Measurements from ENCODE around the gene TRABD2B. TPM values are rescaled to one million over a fixed set of nuclear protein-coding genes. Genes with fewer than 3 reads are reported as not detected.

TRABD2B gene
- total RNA-seq, 1 donor from 2014 or later, result 1.4 TPM

DNA sequence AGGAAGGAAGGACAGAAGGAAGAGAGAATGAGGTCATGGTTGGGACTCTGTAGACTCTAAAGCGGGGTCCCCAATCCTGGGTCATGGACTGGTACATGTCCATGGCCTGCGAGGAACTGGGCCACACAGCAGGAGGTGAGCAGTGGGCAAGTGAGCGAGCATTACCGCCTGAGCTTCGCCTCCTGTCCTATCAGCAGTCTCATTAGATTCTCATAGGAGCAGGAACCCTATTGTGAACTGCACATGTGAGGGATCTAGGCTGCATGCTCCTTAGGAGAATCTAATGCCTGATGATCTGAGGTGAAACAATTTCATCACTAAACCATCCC lies 128.9 kb downstream of the TRABD2B start:
- Histone ChIP-seq H3K4me3 (no peak overlapping the region), H3K4me1 (peaks cover 14% of the 10 kb centered on the region), H3K36me3 (no peaks in the 10 kb centered on the region), H3K27ac (replicated peaks) (no peak overlapping the region), H3K27me3 (ENCODE audit: low read depth) (no peaks in the 10 kb centered on the region), H3K9me3 (replicated peaks) (no peaks in the 10 kb centered on the region)
- intact Hi-C loops (cut with micrococcal nuclease), result no loop called here
- TF ChIP-seq, protein P1, sequence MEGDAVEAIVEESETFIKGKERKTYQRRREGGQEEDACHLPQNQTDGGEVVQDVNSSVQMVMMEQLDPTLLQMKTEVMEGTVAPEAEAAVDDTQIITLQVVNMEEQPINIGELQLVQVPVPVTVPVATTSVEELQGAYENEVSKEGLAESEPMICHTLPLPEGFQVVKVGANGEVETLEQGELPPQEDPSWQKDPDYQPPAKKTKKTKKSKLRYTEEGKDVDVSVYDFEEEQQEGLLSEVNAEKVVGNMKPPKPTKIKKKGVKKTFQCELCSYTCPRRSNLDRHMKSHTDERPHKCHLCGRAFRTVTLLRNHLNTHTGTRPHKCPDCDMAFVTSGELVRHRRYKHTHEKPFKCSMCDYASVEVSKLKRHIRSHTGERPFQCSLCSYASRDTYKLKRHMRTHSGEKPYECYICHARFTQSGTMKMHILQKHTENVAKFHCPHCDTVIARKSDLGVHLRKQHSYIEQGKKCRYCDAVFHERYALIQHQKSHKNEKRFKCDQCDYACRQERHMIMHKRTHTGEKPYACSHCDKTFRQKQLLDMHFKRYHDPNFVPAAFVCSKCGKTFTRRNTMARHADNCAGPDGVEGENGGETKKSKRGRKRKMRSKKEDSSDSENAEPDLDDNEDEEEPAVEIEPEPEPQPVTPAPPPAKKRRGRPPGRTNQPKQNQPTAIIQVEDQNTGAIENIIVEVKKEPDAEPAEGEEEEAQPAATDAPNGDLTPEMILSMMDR (IDR thresholded peaks at IDR 0.05; ENCODE audit: borderline replicate concordance), result no peak
- no peak for DNase-seq

DNA sequence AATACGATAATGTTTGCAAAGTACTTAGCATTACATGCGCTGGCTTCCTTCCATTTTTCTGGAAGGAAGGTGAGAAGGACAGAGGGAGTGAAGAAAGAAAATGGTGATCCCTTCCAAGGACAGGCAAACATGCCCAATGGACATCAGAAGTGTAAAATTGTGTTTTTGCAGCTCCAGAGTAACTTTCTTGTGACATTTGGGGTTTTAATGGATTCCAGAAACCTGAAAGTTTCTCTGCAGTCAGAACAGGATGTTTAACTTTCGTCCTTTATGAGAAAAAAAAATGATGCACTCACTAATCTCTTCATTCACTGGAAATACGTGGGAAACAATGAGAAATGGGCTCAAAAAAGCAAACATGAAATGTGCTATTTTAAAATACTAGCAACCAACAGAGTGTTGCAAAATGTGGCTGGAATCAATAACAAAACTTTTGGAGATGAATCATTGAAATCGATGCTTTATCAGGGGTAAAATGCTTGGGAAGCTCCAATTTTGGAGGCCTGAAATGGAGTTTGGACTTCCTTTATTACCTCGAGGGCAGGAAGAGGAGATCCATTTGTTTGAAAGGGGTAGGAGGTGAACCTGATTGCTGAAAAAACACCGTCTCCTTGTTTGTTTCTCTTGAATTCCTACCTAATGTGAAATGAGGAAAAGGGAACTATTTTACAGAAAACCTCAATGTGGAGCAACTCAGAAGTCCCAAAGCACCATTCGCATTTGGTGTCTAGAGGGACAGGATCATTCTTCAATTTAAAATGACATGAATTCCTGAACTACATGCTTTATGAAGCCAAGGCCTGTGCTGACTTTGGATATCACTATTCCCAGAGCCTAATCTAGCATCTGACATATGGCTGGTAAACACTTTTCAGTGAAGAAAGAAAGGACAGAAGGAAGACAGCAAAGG lies 129.5 kb downstream of the TRABD2B start:
- TF ChIP-seq, protein P1 (IDR thresholded peaks at IDR 0.05; ENCODE audit: borderline replicate concordance), result no peak
- Histone ChIP-seq H3K4me3 (no peak overlapping the region), H3K27me3 (ENCODE audit: low read depth) (no peaks in the 10 kb centered on the region), H3K27ac (replicated peaks) (no peak overlapping the region), H3K36me3 (no peaks in the 10 kb centered on the region), H3K4me1 (peaks cover 14% of the 10 kb centered on the region), H3K9me3 (replicated peaks) (peaks cover 2% of the 10 kb centered on the region)
- DNase-seq, result no peak
- intact Hi-C loops (cut with micrococcal nuclease), result no loop called here

DNA sequence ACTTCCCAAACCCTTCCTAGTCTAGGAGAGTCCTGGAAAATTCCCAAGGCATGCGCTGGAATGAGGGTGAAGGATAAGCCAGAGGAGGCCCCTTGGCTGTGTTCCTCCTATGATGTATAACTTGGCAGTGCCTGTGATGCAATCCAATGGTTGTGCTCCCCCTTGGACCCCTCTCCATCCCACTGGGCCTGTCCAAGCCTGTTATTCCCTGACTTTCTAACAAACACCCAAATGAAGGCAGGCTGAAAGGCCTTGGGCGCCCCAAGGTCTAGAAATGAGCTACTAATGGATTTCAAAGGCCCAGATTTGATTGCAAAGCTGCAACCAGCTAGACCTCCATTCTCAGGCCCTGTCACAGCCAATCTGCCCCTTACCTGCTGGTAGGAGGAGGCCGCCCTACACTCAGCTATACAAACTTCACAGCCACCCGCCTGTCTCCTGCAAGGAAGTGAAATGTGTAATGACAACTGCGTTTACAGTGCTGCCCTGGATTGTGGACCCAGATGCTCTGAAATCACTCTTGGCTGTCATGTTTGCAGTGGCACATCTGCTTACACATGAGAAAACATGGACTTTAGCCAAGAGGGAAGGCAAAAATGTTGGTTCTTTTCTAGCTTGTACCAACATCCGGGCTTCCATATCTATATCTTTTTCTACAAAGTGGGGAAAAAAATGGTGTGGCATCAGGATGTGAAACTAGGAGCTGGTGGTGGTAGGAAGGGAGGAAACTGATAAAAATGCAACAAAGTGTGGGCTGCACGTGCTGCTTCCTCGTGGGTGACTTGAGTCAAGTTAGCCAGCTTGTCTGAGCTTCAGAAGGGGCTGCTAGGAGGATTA lies 130.4 kb downstream of the TRABD2B start:
- Histone ChIP-seq H3K27ac (replicated peaks) (no peak overlapping the region), H3K27me3 (ENCODE audit: low read depth) (no peaks in the 10 kb centered on the region), H3K4me1 (peaks cover 8% of the 10 kb centered on the region), H3K9me3 (replicated peaks) (peaks cover 11% of the 10 kb centered on the region), H3K4me3 (no peak overlapping the region), H3K36me3 (no peaks in the 10 kb centered on the region)
- intact Hi-C loops (cut with micrococcal nuclease), result no loop called here
- DNase-seq, result no peak
- TF ChIP-seq, protein P1 (IDR thresholded peaks at IDR 0.05; ENCODE audit: borderline replicate concordance), result no peak

DNA sequence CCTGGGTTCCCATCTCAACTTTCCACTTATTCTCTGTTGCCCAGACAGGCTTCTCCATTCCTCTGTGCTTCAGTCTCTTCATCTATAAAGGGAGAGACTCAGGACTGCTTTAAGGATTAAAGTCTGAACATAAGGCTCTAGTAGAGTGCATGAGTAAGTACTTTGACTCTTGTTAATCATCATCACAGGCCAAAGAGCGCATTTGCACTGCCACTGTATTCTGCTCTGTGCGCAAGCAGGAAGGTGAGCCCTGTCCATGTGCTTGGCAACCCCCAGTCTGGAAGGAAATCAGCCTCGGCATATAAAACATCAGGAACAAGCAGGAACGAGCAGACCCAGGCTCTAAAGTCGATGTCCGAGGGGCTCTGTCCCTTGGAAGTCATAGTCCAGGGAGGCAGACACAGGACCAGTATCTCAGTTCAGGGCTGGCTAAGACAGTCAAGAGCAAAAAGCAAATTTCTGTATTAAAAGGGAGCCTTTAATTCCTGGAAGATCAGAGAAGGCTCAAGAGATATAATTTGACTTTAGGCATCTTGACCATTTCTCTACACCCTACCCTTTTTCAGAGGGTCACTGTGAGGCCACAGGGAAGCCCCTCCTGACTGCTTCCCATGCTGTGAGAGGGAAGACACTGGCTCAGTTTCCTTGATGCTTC lies 131.2 kb downstream of the TRABD2B start:
- H3K4me3 ChIP-seq, result no peak overlapping the region
- peaks cover 19% of the 10 kb centered on the region for H3K9me3 ChIP-seq (replicated peaks)
- no peaks in the 10 kb centered on the region for H3K27me3 ChIP-seq (ENCODE audit: low read depth)
- no peak for DNase-seq
- H3K36me3 ChIP-seq, result no peaks in the 10 kb centered on the region
- TF ChIP-seq, protein P1 (IDR thresholded peaks at IDR 0.05; ENCODE audit: borderline replicate concordance), result no peak
- intact Hi-C loops (cut with micrococcal nuclease), result no loop called here
- no peak overlapping the region for H3K27ac ChIP-seq (replicated peaks)
- H3K4me1 ChIP-seq, result peaks cover under 1% of the 10 kb centered on the region

DNA sequence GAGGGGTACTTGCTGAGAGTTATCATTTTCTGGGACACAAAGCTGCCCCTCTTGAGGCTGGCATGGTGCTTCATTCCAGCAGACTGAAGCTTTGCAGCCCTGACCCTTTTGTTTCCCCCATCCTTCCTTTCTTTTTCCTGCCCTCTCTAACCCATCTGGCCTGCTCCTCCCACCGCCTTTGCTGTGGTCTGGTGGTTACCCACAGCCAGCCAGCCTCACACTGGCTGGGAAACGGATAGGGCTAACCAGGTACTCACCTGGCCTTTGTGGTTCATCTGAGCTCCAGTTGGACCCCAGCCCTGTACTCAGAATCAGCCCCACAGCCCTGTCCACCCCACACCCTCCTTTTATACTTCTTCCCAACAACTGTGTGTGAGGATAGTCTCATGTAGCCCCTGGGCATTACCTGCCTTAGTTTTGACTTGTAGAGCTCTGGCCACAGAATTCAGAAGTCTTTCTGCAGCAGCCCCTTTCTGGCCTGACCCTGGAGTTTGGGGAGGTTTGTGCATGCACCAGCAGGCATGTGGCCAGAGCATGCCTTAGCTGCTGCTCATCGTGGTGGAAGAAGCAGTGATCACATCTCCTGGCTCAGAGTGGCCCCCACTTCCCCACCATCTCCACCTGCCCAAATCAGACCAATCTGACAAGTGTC lies 138.0 kb downstream of the TRABD2B start:
- DNase-seq, result no peak
- intact Hi-C loops (cut with micrococcal nuclease), result no loop called here
- Histone ChIP-seq H3K4me1 (no peaks in the 10 kb centered on the region), H3K27ac (replicated peaks) (no peak overlapping the region), H3K4me3 (no peak overlapping the region), H3K9me3 (replicated peaks) (peaks cover 20% of the 10 kb centered on the region), H3K27me3 (ENCODE audit: low read depth) (peaks cover 4% of the 10 kb centered on the region), H3K36me3 (no peaks in the 10 kb centered on the region)
- TF ChIP-seq, protein P1 (IDR thresholded peaks at IDR 0.05; ENCODE audit: borderline replicate concordance), result no peak
